Muscle layer of duodenum (tissue), 2 donors: ENCODE measurements around the gene FSTL1.

Experiments
- H3K27ac ChIP-seq: one replicate; pipeline ENCODE4 v1.7.0; 2013; ENCODE audit warnings: mild to moderate bottlenecking, low read length
- H3K27me3 ChIP-seq: one replicate; pipeline ENCODE4 v1.7.0; 2013; ENCODE audit warnings: low read depth, mild to moderate bottlenecking, control low read depth, low read length
- H3K36me3 ChIP-seq, 2 donors: one replicate each; pipeline ENCODE4 v1.7.0; 2013; ENCODE audit warnings: low read length in 2 of 2, control low read depth in 1 of 2, mild to moderate bottlenecking in 1 of 2; ENCODE audit not compliant: insufficient read depth in 2 of 2, control insufficient read depth in 1 of 2
- H3K4me1 ChIP-seq, 2 donors: one replicate each; pipeline ENCODE4 v1.7.0; 2013; ENCODE audit warnings: low read length in 2 of 2, mild to moderate bottlenecking in 2 of 2, control low read depth in 1 of 2, moderate library complexity in 1 of 2; ENCODE audit not compliant: insufficient read depth in 2 of 2, control insufficient read depth in 1 of 2
- H3K4me3 ChIP-seq, 2 donors: one replicate each; pipeline ENCODE4 v1.7.0; 2013; ENCODE audit warnings: low read length in 2 of 2, low read depth in 1 of 2, mild to moderate bottlenecking in 1 of 2
- H3K9me3 ChIP-seq, 2 donors: one replicate each; pipeline ENCODE4 v1.7.0; 2013; ENCODE audit warnings: low read length in 2 of 2, control low read depth in 1 of 2, mild to moderate bottlenecking in 1 of 2; ENCODE audit not compliant: control insufficient read depth in 1 of 2
- donor health status: healthy.

Gene FSTL1

GRCh38 chr3:120410541-120410940 is 40.3 kb downstream of the FSTL1 start:
- Histone ChIP-seq H3K36me3 (peaks cover 61 to 73% of the 10 kb centered on the region in 2 donors), H3K9me3 (no peaks in the 10 kb centered on the region), H3K27me3 (no peaks in the 10 kb centered on the region), H3K4me1 (peaks cover 7 to 25% of the 10 kb centered on the region in 2 donors), H3K27ac (no peak overlapping the region), H3K4me3 (no peak overlapping the region)

GRCh38 chr3:120410116-120410515 is 40.7 kb downstream of the FSTL1 start:
- no peak overlapping the region for H3K27ac ChIP-seq
- H3K4me1 ChIP-seq, result peaks cover 7 to 25% of the 10 kb centered on the region in 2 donors
- no peak overlapping the region for H3K4me3 ChIP-seq
- no peaks in the 10 kb centered on the region for H3K9me3 ChIP-seq
- peaks cover 65 to 78% of the 10 kb centered on the region in 2 donors for H3K36me3 ChIP-seq
- no peaks in the 10 kb centered on the region for H3K27me3 ChIP-seq

GRCh38 chr3:120407508-120408287 is 43.1 kb downstream of the FSTL1 start:
- Histone ChIP-seq H3K36me3 (peaks cover 77 to 92% of the 10 kb centered on the region in 2 donors), H3K27ac (no peak overlapping the region), H3K9me3 (no peaks in the 10 kb centered on the region)

GRCh38 chr3:120404876-120405275 is 45.9 kb downstream of the FSTL1 start:
- H3K27me3 ChIP-seq, result no peaks in the 10 kb centered on the region
- no peaks in the 10 kb centered on the region for H3K4me1 ChIP-seq
- H3K27ac ChIP-seq, result no peak overlapping the region
- peaks cover 81 to 91% of the 10 kb centered on the region in 2 donors for H3K36me3 ChIP-seq
- H3K9me3 ChIP-seq, result no peaks in the 10 kb centered on the region
- no peak overlapping the region for H3K4me3 ChIP-seq

More at GRCh38 chr3:120407508-120408287, 43.1 kb downstream of the FSTL1 start:
- H3K4me1 ChIP-seq, result peaks cover under 1 to 17% of the 10 kb centered on the region in 2 donors
- H3K27me3 ChIP-seq, result no peaks in the 10 kb centered on the region
- H3K4me3 ChIP-seq, result no peak overlapping the region

GRCh38 chr3:120402257-120402656 is 48.5 kb downstream of the FSTL1 start:
- Histone ChIP-seq H3K4me3 (no peak overlapping the region), H3K27ac (no peak overlapping the region), H3K27me3 (no peaks in the 10 kb centered on the region), H3K4me1 (no peaks in the 10 kb centered on the region), H3K9me3 (no peaks in the 10 kb centered on the region), H3K36me3 (peaks cover 77 to 91% of the 10 kb centered on the region in 2 donors)

GRCh38 chr3:120399372-120399771 is 51.4 kb downstream of the FSTL1 start:
- H3K4me1 ChIP-seq, result peaks cover 0 to 9% of the 10 kb centered on the region in 2 donors
- H3K27ac ChIP-seq, result no peak overlapping the region
- H3K27me3 ChIP-seq, result no peaks in the 10 kb centered on the region
- H3K36me3 ChIP-seq, result peaks cover 66 to 92% of the 10 kb centered on the region in 2 donors
- H3K9me3 ChIP-seq, result no peaks in the 10 kb centered on the region
- no peak overlapping the region for H3K4me3 ChIP-seq

GRCh38 chr3:120396469-120396868 is 54.3 kb downstream of the FSTL1 start:
- H3K36me3 ChIP-seq, result peaks cover 53 to 69% of the 10 kb centered on the region in 2 donors
- H3K9me3 ChIP-seq, result no peaks in the 10 kb centered on the region
- no peak overlapping the region for H3K4me3 ChIP-seq
- H3K27me3 ChIP-seq, result no peaks in the 10 kb centered on the region
- no peak overlapping the region for H3K27ac ChIP-seq
- peaks cover 0 to 12% of the 10 kb centered on the region in 2 donors for H3K4me1 ChIP-seq

- no peak overlapping the region for H3K4me3 ChIP-seq
- H3K9me3 ChIP-seq, result no peaks in the 10 kb centered on the region
- H3K27me3 ChIP-seq, result no peaks in the 10 kb centered on the region
- H3K4me1 ChIP-seq, result peaks cover 0 to 12% of the 10 kb centered on the region in 2 donors
- H3K36me3 ChIP-seq, result peaks cover 34 to 49% of the 10 kb centered on the region in 2 donors
- H3K27ac ChIP-seq, result no peak overlapping the region
Measured at GRCh38 chr3:120394347-120394746, 56.4 kb downstream of the FSTL1 start.

- Histone ChIP-seq H3K9me3 (no peaks in the 10 kb centered on the region), H3K4me1 (peaks cover 0 to 12% of the 10 kb centered on the region in 2 donors), H3K4me3 (no peak overlapping the region), H3K36me3 (peaks cover 28 to 44% of the 10 kb centered on the region in 2 donors), H3K27me3 (no peaks in the 10 kb centered on the region), H3K27ac (no peak overlapping the region)
Measured at GRCh38 chr3:120393761-120394160, 57.0 kb downstream of the FSTL1 start.

- H3K27ac ChIP-seq, result no peak overlapping the region
- peaks cover 0 to 12% of the 10 kb centered on the region in 2 donors for H3K4me1 ChIP-seq
- H3K4me3 ChIP-seq, result no peak overlapping the region
- H3K36me3 ChIP-seq, result peaks cover 23 to 38% of the 10 kb centered on the region in 2 donors
- H3K27me3 ChIP-seq, result no peaks in the 10 kb centered on the region
- H3K9me3 ChIP-seq, result no peaks in the 10 kb centered on the region
Measured at GRCh38 chr3:120393243-120393642, 57.5 kb downstream of the FSTL1 start.

GRCh38 chr3:120382941-120383447 is 67.8 kb downstream of the FSTL1 start:
- H3K4me3 ChIP-seq, result no peak overlapping the region
- H3K27ac ChIP-seq, result no peak overlapping the region
- no peaks in the 10 kb centered on the region for H3K36me3 ChIP-seq
- no peaks in the 10 kb centered on the region for H3K27me3 ChIP-seq
- H3K4me1 ChIP-seq, result no peaks in the 10 kb centered on the region
- H3K9me3 ChIP-seq, result no peaks in the 10 kb centered on the region
